Measurements from ENCODE around the gene POU6F2. TPM values are rescaled to one million over a fixed set of nuclear protein-coding genes. Genes with fewer than 3 reads are reported as not detected.

Gene POU6F2
- total RNA-seq, 1 donor from 2014 or later = 0.44 TPM

DNA sequence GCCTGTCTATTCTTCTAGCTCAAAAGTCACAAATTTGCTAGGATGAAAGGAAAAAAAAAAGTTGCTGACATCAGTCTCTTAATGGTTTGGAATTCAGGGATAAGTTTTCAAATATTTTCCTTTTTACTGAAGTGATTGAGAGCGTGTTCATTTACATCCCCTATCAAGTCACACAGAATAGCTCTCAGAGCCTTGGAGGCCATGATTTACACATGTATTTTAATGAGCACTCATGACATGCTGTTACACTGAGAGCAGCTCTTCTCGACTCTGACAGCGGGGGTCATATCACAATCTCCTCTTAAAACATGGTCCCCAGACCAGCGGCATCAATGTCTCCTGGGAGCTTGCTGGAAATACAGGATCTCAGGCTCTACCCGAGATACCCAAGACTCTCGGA, 232.7 kb downstream of the POU6F2 start:
- no peak for TF ChIP-seq CTCF (IDR thresholded peaks at IDR 0.05; ENCODE audit: borderline replicate concordance)
- Histone ChIP-seq H3K4me3 (no peak overlapping the region), H3K27ac (replicated peaks) (no peak overlapping the region), H3K4me1 (no peaks in the 10 kb centered on the region), H3K9me3 (replicated peaks) (no peaks in the 10 kb centered on the region), H3K27me3 (ENCODE audit: low read depth) (no peaks in the 10 kb centered on the region), H3K36me3 (no peaks in the 10 kb centered on the region)
- intact Hi-C loops (cut with micrococcal nuclease) = no loop called here
- no peak for DNase-seq

DNA sequence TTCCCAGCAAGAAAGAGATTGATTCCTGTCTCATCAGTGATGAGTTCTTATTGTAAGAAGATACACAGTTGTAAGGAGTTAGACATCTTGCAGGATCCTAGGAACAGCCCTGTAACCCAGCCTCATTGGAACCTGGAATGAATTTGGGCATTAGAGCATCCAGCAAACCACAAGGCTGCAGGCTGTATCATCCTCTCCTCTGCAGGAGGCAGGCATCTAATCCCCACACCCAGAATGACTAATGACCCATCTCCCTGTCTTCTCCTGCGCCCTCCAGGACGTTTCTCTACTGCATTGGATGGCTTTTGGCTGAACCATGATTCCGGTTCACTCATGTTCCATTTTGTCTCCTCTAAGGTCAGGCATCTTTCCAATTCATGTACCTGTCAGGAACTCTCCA, 233.9 kb downstream of the POU6F2 start:
- DNase-seq = no peak
- no peak overlapping the region for H3K4me3 ChIP-seq
- intact Hi-C loops (cut with micrococcal nuclease) = no loop called here
- H3K9me3 ChIP-seq (replicated peaks) = no peaks in the 10 kb centered on the region
- no peak for TF ChIP-seq CTCF (IDR thresholded peaks at IDR 0.05; ENCODE audit: borderline replicate concordance)
- H3K27ac ChIP-seq (replicated peaks) = no peak overlapping the region
- no peaks in the 10 kb centered on the region for H3K4me1 ChIP-seq
- H3K36me3 ChIP-seq = no peaks in the 10 kb centered on the region
- peaks cover 8% of the 10 kb centered on the region for H3K27me3 ChIP-seq (ENCODE audit: low read depth)

DNA sequence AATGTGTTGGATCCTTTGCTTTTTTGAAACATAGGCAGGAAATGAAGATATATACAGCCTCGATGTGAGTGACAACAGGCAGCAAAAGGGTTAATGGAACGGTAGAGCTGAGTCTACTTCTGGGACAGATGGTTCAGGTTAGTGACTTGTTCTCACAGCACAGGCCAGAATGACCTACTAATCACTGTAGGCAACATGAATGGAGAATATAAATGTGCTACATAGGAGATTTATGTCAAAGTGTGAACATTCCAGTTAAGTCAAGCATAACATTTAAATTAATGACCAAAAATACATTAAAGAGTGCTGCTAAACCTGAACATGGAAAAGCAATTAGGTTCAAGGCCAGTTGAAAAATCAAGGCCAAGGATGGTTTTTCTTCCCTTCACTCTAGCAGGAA, 235.2 kb downstream of the POU6F2 start:
- no peak for DNase-seq
- no peaks in the 10 kb centered on the region for H3K36me3 ChIP-seq
- no peaks in the 10 kb centered on the region for H3K9me3 ChIP-seq (replicated peaks)
- no peaks in the 10 kb centered on the region for H3K4me1 ChIP-seq
- peaks cover 8% of the 10 kb centered on the region for H3K27me3 ChIP-seq (ENCODE audit: low read depth)
- no peak overlapping the region for H3K4me3 ChIP-seq
- no peak overlapping the region for H3K27ac ChIP-seq (replicated peaks)
- TF ChIP-seq CTCF (IDR thresholded peaks at IDR 0.05; ENCODE audit: borderline replicate concordance) = no peak
- intact Hi-C loops (cut with micrococcal nuclease) = no loop called here

DNA sequence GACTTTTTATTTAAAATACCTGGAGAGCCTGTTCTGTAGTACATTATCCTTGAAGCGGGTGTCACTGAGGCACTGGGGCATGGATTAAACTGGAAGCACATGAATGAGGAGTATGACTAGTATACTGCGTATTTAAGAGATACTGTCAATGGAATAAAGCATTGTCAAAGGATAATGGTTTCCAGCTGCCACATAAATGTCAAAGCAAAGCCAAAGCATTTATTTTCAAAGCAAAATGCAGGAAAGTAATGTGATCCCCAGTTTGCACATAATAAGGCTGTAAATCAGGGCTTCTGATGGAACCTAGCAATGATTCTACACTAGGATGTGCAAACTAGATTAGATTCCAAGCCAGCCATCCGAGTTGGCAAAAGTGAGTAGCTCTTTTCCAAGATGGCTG, 240.1 kb downstream of the POU6F2 start:
- Histone ChIP-seq H3K4me3 (no peak overlapping the region), H3K9me3 (replicated peaks) (no peaks in the 10 kb centered on the region), H3K36me3 (no peaks in the 10 kb centered on the region), H3K4me1 (no peaks in the 10 kb centered on the region), H3K27me3 (ENCODE audit: low read depth) (peaks cover 8% of the 10 kb centered on the region), H3K27ac (replicated peaks) (no peak overlapping the region)
- DNase-seq = no peak
- intact Hi-C loops (cut with micrococcal nuclease) = no loop called here
- no peak for TF ChIP-seq CTCF (IDR thresholded peaks at IDR 0.05; ENCODE audit: borderline replicate concordance)

- Histone ChIP-seq H3K4me1 (peaks cover 3% of the 10 kb centered on the region), H3K36me3 (no peaks in the 10 kb centered on the region), H3K27ac (replicated peaks) (no peak overlapping the region), H3K27me3 (ENCODE audit: low read depth) (peaks cover 8% of the 10 kb centered on the region), H3K9me3 (replicated peaks) (no peaks in the 10 kb centered on the region), H3K4me3 (no peak overlapping the region)
- TF ChIP-seq CTCF (IDR thresholded peaks at IDR 0.05; ENCODE audit: borderline replicate concordance) = no peak
- DNase-seq = no peak
- intact Hi-C loops (cut with micrococcal nuclease) = no loop called here
These were observed 242.2 kb downstream of the POU6F2 start for GRCh38 chr7:39219869-39220268.

DNA sequence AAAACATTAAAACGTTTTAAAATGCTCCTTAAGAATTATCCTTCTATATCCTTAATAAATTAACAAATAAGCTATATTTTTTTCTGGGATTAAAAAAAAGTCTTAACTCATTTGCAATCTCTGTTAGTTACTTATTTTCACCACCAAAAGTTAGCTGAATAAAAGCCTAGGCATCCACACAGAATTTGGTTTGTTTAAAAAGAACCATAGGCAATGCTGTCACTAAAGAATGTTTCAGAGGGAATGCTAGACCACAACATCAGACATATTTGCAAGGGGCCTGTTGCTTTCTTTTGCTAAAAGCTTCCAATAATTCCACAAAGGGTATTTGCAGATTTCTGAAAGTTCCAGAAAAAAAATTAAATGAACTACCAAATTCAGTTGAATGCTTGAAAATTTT, 244.2 kb downstream of the POU6F2 start:
- no peak for DNase-seq
- H3K4me3 ChIP-seq = no peak overlapping the region
- H3K9me3 ChIP-seq (replicated peaks) = no peaks in the 10 kb centered on the region
- no peaks in the 10 kb centered on the region for H3K27me3 ChIP-seq (ENCODE audit: low read depth)
- H3K4me1 ChIP-seq = peaks cover 3% of the 10 kb centered on the region
- intact Hi-C loops (cut with micrococcal nuclease) = no loop called here
- H3K27ac ChIP-seq (replicated peaks) = no peak overlapping the region
- H3K36me3 ChIP-seq = no peaks in the 10 kb centered on the region
- no peak for TF ChIP-seq CTCF (IDR thresholded peaks at IDR 0.05; ENCODE audit: borderline replicate concordance)
